NB4 (cell line): ENCODE results near the gene FFAR1.

Experiments
- POLR2A ChIP-seq: IDR thresholded peaks from 2 replicates; pipeline ENCODE4 v1.6.1; 2011; ENCODE audit warnings: mild to moderate bottlenecking; ENCODE audit not compliant: insufficient read length; ENCODE audit errors: extremely low read depth
- TF ChIP-seq, protein P1 (sequence below): IDR thresholded peaks from one replicate; pipeline ENCODE4 v1.5.1; 2012; ENCODE audit warnings: low read depth, low read length

DNA sequence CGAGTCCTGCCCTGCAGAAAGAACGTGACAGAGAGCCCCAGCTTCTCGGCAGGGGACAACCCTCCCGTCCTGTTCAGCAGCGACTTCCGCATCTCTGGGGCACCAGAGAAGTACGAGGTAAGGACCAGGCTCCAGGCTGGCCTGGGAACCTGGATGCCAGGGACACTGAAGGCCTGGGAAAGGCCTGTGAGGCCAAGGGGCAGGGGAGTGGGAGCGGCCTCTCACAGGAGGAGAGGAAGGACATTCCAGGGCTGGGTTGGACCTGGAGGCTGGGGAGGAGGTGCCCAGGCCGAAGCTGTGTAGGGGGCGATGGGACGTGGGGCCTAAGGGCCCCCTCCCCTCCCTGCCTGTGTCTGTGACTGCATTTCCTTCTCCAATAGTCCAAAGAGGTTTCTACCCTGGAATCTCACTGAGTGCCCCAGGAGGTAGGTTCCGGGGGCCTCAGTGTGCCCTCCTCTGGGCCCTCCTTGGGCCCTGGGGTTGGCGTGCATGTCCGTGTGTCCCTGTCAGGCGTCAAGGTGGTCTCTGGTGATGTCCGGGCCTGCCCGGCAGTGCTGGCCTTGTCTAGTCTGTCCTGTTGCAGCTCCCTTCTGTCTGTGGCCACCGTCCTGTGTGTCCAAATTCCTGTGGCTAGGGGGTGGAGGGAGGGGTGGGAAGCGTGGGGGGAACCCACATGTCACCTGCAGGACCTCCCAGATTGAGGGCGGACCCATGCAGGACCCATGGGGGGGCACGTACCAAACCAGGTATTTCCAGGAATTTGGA, 35.6 kb upstream of the FFAR1 start:
- TF ChIP-seq POLR2A: no peak
- TF ChIP-seq, protein P1, sequence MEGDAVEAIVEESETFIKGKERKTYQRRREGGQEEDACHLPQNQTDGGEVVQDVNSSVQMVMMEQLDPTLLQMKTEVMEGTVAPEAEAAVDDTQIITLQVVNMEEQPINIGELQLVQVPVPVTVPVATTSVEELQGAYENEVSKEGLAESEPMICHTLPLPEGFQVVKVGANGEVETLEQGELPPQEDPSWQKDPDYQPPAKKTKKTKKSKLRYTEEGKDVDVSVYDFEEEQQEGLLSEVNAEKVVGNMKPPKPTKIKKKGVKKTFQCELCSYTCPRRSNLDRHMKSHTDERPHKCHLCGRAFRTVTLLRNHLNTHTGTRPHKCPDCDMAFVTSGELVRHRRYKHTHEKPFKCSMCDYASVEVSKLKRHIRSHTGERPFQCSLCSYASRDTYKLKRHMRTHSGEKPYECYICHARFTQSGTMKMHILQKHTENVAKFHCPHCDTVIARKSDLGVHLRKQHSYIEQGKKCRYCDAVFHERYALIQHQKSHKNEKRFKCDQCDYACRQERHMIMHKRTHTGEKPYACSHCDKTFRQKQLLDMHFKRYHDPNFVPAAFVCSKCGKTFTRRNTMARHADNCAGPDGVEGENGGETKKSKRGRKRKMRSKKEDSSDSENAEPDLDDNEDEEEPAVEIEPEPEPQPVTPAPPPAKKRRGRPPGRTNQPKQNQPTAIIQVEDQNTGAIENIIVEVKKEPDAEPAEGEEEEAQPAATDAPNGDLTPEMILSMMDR: no peak
